HepG2 (cell line): Measurements from ENCODE around the gene DHFR. TPM values are rescaled to one million over a fixed set of nuclear protein-coding genes. Genes with fewer than 3 reads are reported as not detected.

Experiments used
- ATAC-seq: fragments of 200-7000 bp; cut with Tn5 transposase; 3 replicates; pipeline ENCODE4 v1.9.1; 2020; ENCODE audit warnings: mild to moderate bottlenecking, moderate library complexity
- BruUV-seq: library from RNA; stranded (reverse); fragments of 400-500 nt; replicated peaks from 2 replicates; lab custom pipeline; 2021; lab: Mats Ljungman, UMichigan
- CTCF ChIA-PET: fragments of 300-600 bp; formaldehyde crosslinking; extraction: SDS; loops from one replicate; lab custom pipeline; 2021; ENCODE audit warnings: low total read pairs, inconsistent platforms, low intra/inter-chr PET ratio; lab: Yijun Ruan, JAX
- POLR2A ChIA-PET: fragments of 350-600 bp; sonication (Branson Sonifier 250); formaldehyde crosslinking; loops from one replicate; lab custom pipeline; 2020; ENCODE audit warnings: antibody characterized with exemption, inconsistent platforms; lab: Yijun Ruan, JAX
- DNase-seq: peaks from one replicate; pipeline ENCODE4 v3.0.0-alpha.2; 2015; ENCODE audit warnings: low spot score
- FAIRE-seq: peaks from 3 replicates; lab custom pipeline; 2011; peaks lifted over from hg19 to GRCh38; lab: Jason Lieb, UNC
- H2AFZ ChIP-seq: one replicate; pipeline ENCODE4 v1.6.1; 2011; ENCODE audit warnings: low read length, inconsistent platforms
- H3K27ac ChIP-seq: fragments of 300-600 bp; 3 replicates; pipeline ENCODE4 v1.8.0; 2011; ENCODE audit warnings: mixed run types, mild to moderate bottlenecking, mixed read lengths, low read length, inconsistent platforms; ENCODE audit not compliant: insufficient read depth; ENCODE audit errors: extremely low read length
- H3K27me3 ChIP-seq, 2 experiments: fragments of 200-600 bp in 1 of 2; 2 replicates in 1 of 2; 3 replicates in 1 of 2; pipeline versions ENCODE4 v1.6.0 to v1.8.0; 2011; ENCODE audit warnings: low read length in 2 of 2, mild to moderate bottlenecking in 2 of 2, moderate library complexity in 2 of 2, inconsistent platforms in 1 of 2; ENCODE audit not compliant: insufficient read depth in 2 of 2, control insufficient read depth in 1 of 2
- H3K36me3 ChIP-seq, 2 experiments: fragments of 200-600 bp in 1 of 2; replicated peaks in 1 of 2; 2 replicates in 1 of 2; 3 replicates in 1 of 2; pipeline versions ENCODE4 v1.5.1 to v1.8.0; 2011; ENCODE audit warnings: low read length in 2 of 2, inconsistent platforms in 1 of 2; ENCODE audit not compliant: insufficient read depth in 2 of 2, control insufficient read depth in 1 of 2
- H3K4me1 ChIP-seq: 2 replicates; pipeline ENCODE4 v1.5.1; 2012; ENCODE audit warnings: low read length, inconsistent platforms; ENCODE audit not compliant: insufficient read depth
- H3K4me2 ChIP-seq: 2 replicates; pipeline ENCODE4 v1.6.0; 2011; ENCODE audit warnings: low read depth, low read length, inconsistent platforms
- H3K4me3 ChIP-seq, 3 experiments: fragments of 200-600 bp in 1 of 3; sonication (generic), shearing (Covaris generic) in 1 of 3; replicated peaks in 1 of 3; 2 replicates each; pipeline ENCODE4 v1.5.1; 2011 to 2016; ENCODE audit warnings: low read length in 3 of 3, inconsistent platforms in 2 of 3, low read depth in 2 of 3, mild to moderate bottlenecking in 2 of 3, control low read depth in 1 of 3, mixed read lengths in 1 of 3; ENCODE audit not compliant: insufficient read depth in 1 of 3
- H3K79me2 ChIP-seq: one replicate; pipeline ENCODE4 v1.6.1; 2011; ENCODE audit warnings: low read length, inconsistent platforms; ENCODE audit not compliant: insufficient read depth
- H3K9ac ChIP-seq: 2 replicates; pipeline ENCODE4 v1.6.0; 2011; ENCODE audit warnings: mild to moderate bottlenecking, low read depth, low read length, inconsistent platforms; ENCODE audit not compliant: insufficient read depth
- H3K9me3 ChIP-seq: 2 replicates; pipeline ENCODE4 v1.5.1; 2012; ENCODE audit warnings: mild to moderate bottlenecking, low read length
- H4K20me1 ChIP-seq: 2 replicates; pipeline ENCODE4 v1.6.0; 2011; ENCODE audit warnings: inconsistent platforms, mild to moderate bottlenecking, low read length, moderate library complexity; ENCODE audit not compliant: insufficient read depth
- BCL3 ChIP-seq: sonication (generic); formaldehyde crosslinking; IDR thresholded peaks from 2 replicates; pipeline ENCODE4 v1.5.1; 2020; ENCODE audit warnings: mild to moderate bottlenecking, missing genetic modification reagents, moderate library complexity
- GTF3A ChIP-seq: sonication (generic); formaldehyde crosslinking; conservative IDR thresholded peaks from 2 replicates; pipeline ENCODE4 v1.4.0; 2020; ENCODE audit warnings: mild to moderate bottlenecking, missing genetic modification reagents
- IKZF5 ChIP-seq: IDR thresholded peaks from 2 replicates; pipeline ENCODE4 v1.6.1; 2018; ENCODE audit warnings: missing genetic modification reagents, mild to moderate bottlenecking, missing compliant biosample characterization
- MEF2D ChIP-seq: sonication (generic); formaldehyde crosslinking; IDR thresholded peaks from 2 replicates; pipeline ENCODE4 v1.5.1; 2020; ENCODE audit warnings: mild to moderate bottlenecking, missing genetic modification reagents
- NR2F2 ChIP-seq: IDR thresholded peaks from 2 replicates; pipeline ENCODE4 v1.6.1; 2012; ENCODE audit warnings: low read depth, inconsistent platforms, borderline replicate concordance
- SP140L ChIP-seq: sonication (generic); formaldehyde crosslinking; IDR thresholded peaks from 2 replicates; pipeline ENCODE4 v1.4.0; 2020; ENCODE audit warnings: missing genetic modification reagents, borderline replicate concordance
- THAP8 ChIP-seq: sonication (generic); formaldehyde crosslinking; IDR thresholded peaks from 2 replicates; pipeline ENCODE4 v1.5.1; 2020; ENCODE audit warnings: missing genetic modification reagents, mild to moderate bottlenecking, borderline replicate concordance
- ZFP90 ChIP-seq: sonication (generic); formaldehyde crosslinking; IDR thresholded peaks from 2 replicates; pipeline ENCODE4 v1.8.0; 2022; ENCODE audit warnings: missing genetic modification reagents, mild to moderate bottlenecking, inconsistent platforms, borderline replicate concordance
- ZFX ChIP-seq: sonication (generic); formaldehyde crosslinking; IDR thresholded peaks from 2 replicates; pipeline ENCODE4 v1.4.0; 2020; ENCODE audit warnings: mild to moderate bottlenecking, low read depth, missing genetic modification reagents, moderate library complexity
- ZNF543 ChIP-seq: sonication (generic); formaldehyde crosslinking; IDR thresholded peaks from 2 replicates; pipeline ENCODE4 v1.4.0; 2020; ENCODE audit warnings: mild to moderate bottlenecking, missing genetic modification reagents
- ZSCAN9 ChIP-seq: IDR thresholded peaks from 2 replicates; pipeline ENCODE4 v1.6.1; 2016; ENCODE audit warnings: borderline replicate concordance
- WGBS: methylation state at CpG from one replicate; pipeline ENCODE4 v1.1.6; 2017; ENCODE audit warnings: low lambda C conversion rate; 5-methylcytosine and 5-hydroxymethylcytosine counted together
- in situ Hi-C: cut with HindIII; loops from 2 replicates; pipeline ENCODE4 v1.10.0; 2017; ENCODE audit warnings: low pct_unique_long_range_greater_than_20kb; ENCODE audit not compliant: extremely low pct_ligation_motif_present
- intact Hi-C: fragments of 100-400 bp; cut with micrococcal nuclease; formaldehyde crosslinking; loops from one replicate; pipeline ENCODE4 v1.10.0; 2022; ENCODE audit not compliant: unreplicated experiment
- polyA plus RNA-seq, 8 experiments: library from polyadenylated mRNA; depleted of rRNA in 3 of 8; stranded (reverse) in 7 of 8; unstranded in 1 of 8; fragments of >200 nt; fragmentation: Illumina TruSeq in 4 of 8; extraction: Trizol in 4 of 8; gene quantifications; 2 replicates each; pipeline versions ENCODE4 v1.2.1 to v1.2.3, GENCODE V29; 2011 to 2016; ENCODE audit warnings: low read depth in 4 of 8, missing spikeins in 1 of 8, mixed read lengths in 1 of 8; ENCODE audit not compliant: insufficient read depth in 1 of 8
- total RNA-seq, 5 experiments: library from RNA; depleted of rRNA; stranded (reverse); fragments of >200 nt; fragmentation: Illumina TruSeq; extraction: Trizol; gene quantifications; 2 replicates each; pipeline ENCODE4 v1.2.3, GENCODE V29; 2016; ENCODE audit warnings: low read depth in 1 of 5
- TF ChIP-seq, protein P1 (sequence below): sonication (generic); formaldehyde crosslinking; IDR thresholded peaks from 2 replicates; pipeline ENCODE4 v1.4.0; 2020; ENCODE audit warnings: missing genetic modification reagents, borderline replicate concordance

Gene DHFR
- total and polyA plus RNA-seq, 2 of the 13 experiments (the other 11 are each of a cell fraction or from before 2014, with no cell fraction given): 22.8 to 59.0 TPM

GRCh38 chr5:80701597-80701996, 46.8 kb upstream of the DHFR start:
- H3K9ac ChIP-seq: no peak overlapping the region
- H3K4me1 ChIP-seq: peaks cover 8% of the 10 kb centered on the region; the same call in 1 of the 2 replicates
- TF ChIP-seq IKZF5 (CRISPR knock-in tag) (no peak), MEF2D (CRISPR knock-in tag) (no peak), ZFP90 (CRISPR knock-in tag) (no peak), SP140L (no peak), GTF3A (CRISPR knock-in tag) (no peak), NR2F2 (no peak), ZNF543 (no peak), BCL3 (CRISPR knock-in tag) (no peak), ZFX (CRISPR knock-in tag) (no peak), THAP8 (CRISPR knock-in tag) (no peak), ZSCAN9 (CRISPR knock-in tag) (no peak)
- TF ChIP-seq, protein P1, sequence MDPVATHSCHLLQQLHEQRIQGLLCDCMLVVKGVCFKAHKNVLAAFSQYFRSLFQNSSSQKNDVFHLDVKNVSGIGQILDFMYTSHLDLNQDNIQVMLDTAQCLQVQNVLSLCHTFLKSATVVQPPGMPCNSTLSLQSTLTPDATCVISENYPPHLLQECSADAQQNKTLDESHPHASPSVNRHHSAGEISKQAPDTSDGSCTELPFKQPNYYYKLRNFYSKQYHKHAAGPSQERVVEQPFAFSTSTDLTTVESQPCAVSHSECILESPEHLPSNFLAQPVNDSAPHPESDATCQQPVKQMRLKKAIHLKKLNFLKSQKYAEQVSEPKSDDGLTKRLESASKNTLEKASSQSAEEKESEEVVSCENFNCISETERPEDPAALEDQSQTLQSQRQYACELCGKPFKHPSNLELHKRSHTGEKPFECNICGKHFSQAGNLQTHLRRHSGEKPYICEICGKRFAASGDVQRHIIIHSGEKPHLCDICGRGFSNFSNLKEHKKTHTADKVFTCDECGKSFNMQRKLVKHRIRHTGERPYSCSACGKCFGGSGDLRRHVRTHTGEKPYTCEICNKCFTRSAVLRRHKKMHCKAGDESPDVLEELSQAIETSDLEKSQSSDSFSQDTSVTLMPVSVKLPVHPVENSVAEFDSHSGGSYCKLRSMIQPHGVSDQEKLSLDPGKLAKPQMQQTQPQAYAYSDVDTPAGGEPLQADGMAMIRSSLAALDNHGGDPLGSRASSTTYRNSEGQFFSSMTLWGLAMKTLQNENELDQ (CRISPR knock-in tag): no peak
- peaks cover 2 to 9% of the 10 kb centered on the region in 2 experiments; a peak in 3 of 5 replicates for H3K36me3 ChIP-seq
- ChIA-PET CTCF (no interaction called here), POLR2A (no interaction called here)
- FAIRE-seq (no peak), ATAC-seq (no peak), DNase-seq (no peak)
- H3K9me3 ChIP-seq: no peaks in the 10 kb centered on the region
- H4K20me1 ChIP-seq: no peaks in the 10 kb centered on the region
- H2AFZ ChIP-seq: no peak overlapping the region
- H3K4me3 ChIP-seq: no peak overlapping the region
- intact Hi-C loops (no loop called here), in situ Hi-C loops (loop anchor here (25.0 kb wide), 1 partner anchor 486 kb away; no protein-coding TSS in a partner anchor)
- no TSS peak for BruUV-seq
- no peaks in the 10 kb centered on the region for H3K27me3 ChIP-seq
- WGBS: 92% methylated on average over 1 of the region's 1 CpG
- H3K79me2 ChIP-seq: no peaks in the 10 kb centered on the region
- no peak overlapping the region for H3K27ac ChIP-seq
- H3K4me2 ChIP-seq: no peak overlapping the region
